NCI-H1048 (cell line): ENCODE data around the gene INMT.

ENCODE experiments used
- DNase-seq: peaks from one replicate; lab custom pipeline; 2025; lab: John Stamatoyannopoulos, UW

INMT gene

DNA sequence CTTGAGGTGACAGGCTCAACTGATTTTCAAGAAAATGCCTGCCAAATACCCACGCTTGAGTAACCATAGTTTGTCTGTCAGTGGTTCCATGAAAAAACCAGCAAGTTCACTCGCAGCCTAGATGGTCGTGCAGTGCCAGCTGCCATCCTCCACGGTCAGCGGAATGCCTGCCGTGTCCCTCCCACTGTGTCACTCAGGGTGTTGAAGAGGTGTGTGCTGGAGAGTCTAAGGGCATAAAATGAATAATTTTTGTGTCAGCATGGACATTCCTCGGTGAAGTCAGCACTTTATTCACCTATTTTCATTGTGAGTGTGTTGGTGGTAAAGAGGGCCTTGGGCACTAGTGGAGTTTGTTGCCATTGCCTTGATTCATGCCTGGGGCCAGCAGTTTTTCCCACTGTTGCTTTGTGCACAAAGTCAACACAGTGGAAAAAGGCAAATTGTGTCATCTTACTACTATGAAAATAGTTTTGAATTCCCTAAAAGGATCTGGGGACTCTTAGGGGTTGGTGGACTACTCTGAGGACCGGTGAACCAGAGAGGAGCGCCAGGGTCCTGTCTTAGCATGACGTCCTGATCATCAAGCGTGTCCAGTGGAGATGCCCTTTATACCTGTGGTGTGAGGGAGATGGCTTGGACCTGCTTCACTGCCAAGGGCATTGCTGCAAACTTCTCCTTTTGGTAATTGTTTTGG is 36.9 kb downstream of the INMT start:
- DNase-seq, result no peak

DNA sequence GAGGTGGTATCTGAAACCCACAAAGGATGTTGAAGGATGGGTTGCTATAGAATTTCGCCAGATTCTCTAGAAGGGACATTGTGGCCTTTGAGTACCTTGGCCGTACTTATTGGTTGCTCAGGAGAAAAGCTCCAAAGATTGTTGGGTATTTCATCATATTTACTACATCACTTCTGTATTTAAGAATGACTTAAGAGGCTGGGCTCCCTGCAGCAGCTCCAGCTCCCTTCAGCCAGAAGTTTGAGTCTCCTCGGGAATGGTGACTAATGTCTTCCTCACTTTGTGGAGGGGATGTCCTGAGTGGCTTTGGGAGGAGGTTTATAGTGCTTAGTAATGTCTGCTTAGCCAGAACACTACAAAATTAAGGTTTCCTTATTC is 37.4 kb downstream of the INMT start:
- no peak for DNase-seq

DNA sequence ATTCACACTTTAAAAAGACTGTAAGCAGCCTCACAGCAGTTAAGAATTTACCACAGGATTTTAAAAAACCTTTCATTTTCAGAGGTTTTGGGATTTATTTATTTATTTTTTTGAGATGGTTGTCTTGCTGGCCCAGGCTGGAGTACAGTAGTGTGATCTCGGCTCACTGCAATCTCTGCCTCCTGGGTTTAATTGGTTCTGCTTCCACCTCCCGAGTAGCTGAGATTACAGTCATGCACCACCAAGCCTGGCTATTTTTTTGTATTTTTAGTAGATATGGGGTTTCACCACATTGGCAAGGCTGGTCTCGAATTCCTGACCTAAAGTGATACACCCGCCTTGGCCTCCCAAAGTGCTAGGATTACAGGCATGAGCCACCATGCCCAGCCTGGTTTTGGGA is 38.4 kb downstream of the INMT start:
- no peak for DNase-seq

DNA sequence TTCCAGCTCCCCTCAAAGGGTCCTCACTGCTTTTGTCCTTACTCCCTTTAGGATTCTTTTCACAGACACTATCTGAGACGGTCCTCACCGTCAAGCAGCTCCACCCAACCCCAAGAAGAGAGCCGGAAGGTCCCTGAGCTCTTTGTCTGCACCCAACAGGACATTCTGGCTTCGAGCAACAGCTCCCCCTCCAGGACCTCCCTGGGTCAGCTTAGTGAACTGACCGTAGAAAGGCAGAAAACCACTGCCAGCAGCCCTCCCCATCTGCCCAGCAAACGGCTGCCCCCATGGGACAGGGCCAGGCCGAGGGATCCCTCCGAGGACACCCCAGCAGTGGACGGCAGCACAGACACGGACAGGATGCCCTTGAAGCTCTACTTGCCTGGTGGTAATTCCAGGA is 39.2 kb downstream of the INMT start:
- no peak for DNase-seq

DNA sequence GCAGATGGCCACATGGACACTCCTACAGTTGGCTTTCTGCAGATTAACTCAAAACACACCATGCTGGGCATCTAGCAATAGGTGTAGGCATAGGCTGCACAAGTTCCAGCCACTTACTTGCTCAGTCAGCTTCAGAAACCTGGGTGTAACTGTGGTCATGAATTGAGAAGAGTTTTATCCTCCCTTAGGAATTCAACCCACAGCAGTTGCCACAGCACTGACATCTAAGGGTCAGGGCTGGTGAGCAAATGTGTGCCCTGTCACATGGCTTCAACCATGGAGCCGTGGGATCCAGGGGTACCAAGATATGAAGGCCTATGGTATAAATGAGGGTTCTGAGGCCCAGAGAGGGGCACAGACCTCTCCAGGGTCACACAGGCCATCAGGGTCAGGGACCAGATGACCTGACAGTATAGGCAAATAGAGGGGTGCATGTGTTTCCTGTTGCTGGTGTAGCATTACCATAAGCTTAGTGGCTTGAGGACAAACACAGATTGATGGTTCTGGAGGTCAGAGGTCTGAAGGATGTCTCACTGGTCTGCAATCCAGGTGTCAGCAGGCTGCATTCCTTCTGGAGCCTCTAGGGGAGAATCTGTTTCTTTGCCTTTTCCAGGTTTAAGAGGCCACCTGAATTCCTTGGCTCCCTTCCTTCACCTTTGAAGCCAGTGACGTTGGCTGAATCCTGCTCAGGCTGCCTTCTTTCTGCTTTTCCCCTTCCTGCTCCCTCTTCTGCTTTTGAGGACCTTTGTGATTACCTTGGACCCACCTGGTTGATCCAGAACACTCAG is 43.4 kb downstream of the INMT start:
- no peak for DNase-seq

DNA sequence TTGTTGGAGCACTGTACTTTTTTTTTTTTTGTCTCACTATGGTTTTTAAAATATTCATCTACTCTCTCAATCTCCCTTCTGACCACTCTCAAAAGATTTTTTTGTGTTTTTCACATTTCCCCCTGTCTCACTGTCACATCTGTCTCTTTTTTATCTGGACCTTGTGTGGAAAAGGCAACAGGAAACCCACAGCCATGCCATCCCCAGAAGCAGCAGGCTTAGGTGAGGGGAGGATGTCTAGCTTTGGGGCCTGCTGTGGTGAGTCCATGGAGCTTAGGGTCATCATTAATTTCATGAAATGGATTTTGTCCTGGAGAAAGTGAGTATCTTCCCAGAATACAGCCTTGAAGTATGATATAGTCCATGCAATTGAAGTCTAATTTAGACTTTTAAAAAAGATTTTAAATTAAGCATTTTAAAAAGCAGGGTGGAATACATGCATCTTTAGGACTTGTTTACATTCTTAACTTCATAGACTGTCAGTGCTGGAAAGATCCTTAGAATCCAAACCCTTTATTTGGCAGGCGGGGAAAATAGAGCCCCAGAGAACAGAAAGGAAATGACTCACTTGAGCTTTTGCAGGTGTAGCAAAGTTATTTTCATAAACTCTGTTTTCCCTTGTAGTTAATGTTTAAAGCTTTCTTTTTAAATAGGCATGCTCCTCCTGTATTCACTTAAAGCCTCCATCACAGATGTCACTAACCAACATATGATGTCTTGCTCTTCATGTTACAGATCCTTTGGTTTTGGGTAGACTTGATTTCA is 44.4 kb downstream of the INMT start:
- no peak for DNase-seq

DNA sequence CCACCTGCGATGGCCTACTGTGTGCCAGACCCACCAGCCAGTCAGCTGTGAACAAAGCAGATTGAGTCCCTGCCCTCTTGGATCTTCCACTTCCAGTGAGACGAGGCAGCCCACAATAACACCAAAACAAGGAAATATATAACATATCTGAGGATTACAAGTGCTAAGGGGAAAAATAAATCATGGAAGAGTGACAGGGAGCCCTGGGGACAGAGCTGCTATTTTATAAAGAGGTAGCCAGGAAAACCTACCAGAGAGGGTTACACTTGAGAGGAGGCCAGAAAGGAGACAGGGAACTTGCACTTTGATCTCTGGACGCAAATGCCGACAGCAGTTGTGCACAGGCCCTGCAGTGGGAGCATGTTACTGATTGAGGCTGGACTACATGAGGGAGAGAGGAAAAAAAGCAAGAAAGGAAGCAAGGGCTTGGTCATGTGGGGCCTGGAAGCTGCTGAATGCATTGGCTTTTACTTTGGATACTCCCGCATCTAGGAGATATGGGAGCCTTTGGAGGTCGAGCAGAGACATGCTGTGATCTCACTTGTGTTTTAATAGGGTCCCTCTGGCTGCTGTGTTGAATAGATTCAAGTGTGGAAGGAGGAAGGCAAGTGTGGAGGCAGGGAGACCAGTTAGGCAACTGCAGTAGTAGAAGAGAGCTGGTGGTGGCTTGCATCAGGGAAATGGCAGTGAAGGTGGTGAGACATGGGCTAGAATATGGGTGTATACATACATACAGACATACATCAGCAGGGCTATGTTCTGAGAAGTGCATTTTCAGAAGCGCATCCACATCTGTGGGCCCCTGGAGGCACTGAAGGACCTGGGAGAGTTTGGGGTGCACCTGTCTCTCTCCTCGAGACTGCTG is 45.5 kb downstream of the INMT start:
- no peak for DNase-seq

DNA sequence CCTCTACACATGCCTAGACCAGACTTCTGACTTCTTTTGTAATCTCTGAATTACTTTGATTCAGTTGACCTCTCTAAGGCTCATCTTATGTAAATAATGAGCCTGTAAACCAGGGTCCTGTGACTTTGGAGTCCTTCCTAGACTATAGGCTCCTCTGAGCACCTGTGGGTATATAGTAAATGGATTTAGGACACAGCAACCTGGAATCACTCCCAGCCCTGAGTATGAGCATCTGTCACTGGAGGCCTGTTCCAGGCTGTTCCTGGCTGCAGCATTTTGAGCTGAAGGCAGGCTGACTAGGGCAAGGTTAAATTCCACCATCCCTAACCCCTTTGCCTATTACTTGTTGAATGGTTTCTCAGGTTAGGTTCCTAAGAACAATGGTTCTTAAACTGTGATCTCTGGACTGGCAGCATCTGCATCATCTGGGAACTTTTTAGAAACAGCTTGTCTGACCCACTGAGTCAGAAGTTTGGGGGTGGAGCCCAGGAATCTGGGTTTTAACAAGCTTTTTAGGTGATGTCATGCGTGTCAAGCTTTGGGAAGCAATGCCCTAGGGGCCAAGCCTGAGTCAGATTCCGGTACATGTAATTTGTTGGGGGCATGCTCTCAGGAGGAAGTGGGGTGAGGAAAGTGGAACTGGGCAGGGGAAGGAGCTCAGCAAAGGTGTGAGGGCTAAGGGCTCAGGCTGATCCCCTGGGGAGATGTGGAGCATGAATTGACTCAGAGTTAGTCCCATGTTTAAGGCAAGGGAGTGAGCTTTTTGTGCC is 47.5 kb downstream of the INMT start:
- DNase-seq, result no peak

DNA sequence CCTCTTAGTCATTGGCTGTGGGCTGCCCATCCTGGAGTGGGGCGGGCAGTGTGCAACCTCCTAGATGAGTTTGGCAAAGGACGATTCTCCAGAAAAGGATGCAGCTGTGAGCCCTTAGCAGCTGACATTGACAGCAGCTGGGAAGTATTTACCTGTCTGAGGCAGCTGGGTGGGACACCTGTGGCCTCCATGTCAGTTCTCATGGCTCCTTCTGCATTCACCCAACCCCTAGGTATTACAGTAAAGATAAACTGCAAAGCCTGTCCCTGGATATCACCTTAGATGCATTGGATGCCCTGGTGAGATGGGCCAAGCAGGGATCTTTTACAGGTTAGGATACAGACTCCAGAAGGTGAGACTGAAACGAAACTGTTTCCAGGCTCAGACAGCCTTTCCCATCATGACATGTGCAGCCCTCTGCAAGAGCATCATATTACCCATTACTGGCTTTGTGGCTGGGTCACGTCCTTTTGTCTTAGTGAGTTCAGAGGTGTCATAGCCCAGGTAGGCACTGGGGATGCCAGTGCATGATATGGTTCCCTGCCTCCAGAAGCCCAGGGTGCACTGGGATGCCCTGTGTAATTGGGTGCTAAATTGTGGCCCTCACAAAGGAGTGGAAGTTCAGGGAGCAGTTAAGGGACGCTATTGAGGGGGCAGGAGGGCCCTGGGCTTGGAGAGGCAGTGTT is 48.2 kb downstream of the INMT start:
- DNase-seq, result no peak

DNA sequence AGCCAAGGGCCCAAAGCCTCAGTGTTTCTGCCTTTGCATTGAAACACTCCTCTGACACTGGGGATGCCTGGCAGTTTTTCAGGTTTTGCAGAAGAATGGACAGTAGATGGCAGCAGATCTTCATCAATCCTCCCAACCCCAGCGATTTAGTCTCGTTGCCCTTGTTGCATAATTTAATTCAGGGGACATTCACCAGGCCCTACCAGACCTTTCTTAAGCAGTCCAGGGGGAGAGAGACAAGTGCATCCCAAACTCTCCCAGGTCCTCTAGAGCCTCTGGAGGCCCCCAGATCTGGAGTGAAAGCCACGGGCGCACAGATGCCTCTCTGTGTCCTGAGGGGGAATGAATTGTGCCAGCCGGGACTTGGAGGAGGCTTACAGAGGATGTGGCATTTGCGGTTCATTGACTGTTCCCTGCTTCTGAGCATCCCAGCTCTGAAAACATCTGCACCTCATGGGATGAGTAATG is 48.9 kb downstream of the INMT start:
- DNase-seq, result peak; percentile 8

DNA sequence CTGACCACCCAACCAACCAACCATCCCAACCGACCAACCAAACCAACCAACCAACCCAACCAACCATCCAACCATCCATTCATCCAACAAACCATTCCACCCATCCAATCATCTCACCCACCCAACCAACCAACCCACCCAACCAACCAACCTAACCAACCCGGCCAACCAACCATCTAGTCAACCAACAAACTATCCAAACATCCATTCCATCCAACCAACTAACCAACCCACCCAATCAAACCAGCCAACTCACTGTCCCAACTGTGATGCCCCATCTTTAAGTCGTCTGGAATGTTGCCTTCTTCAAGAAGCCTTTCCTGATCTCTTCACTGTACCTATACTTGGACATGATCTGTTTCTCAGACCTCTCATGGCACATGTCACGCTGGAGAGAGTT is 50.9 kb downstream of the INMT start:
- no peak for DNase-seq

DNA sequence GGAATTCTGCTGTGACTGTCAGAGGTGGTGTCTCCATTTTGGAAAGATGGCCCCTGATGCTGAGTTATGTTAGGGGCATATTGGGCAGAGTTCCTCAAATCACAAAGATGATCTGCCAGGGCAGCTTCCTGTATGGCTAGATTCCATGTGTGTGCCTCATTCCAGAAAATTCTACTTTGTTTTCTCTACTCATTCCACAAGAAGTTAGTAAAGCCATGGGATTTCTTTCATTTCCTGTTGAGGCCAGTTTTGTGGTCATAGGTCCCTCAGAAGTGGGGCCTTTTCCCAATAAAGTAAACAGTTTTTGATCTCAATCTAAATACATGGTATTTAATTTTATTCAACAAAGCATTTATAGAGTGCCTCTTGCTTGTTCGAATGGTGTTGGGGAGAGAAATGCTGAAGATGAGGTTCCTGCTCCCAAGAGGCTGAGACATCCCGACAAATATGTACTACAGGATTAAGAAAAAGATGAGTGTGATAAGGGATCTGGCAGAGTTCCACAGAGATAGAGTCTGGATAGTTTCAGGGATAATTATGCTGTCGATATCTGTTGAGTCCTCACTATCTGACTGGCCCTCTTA is 52.2 kb downstream of the INMT start:
- no peak for DNase-seq

DNA sequence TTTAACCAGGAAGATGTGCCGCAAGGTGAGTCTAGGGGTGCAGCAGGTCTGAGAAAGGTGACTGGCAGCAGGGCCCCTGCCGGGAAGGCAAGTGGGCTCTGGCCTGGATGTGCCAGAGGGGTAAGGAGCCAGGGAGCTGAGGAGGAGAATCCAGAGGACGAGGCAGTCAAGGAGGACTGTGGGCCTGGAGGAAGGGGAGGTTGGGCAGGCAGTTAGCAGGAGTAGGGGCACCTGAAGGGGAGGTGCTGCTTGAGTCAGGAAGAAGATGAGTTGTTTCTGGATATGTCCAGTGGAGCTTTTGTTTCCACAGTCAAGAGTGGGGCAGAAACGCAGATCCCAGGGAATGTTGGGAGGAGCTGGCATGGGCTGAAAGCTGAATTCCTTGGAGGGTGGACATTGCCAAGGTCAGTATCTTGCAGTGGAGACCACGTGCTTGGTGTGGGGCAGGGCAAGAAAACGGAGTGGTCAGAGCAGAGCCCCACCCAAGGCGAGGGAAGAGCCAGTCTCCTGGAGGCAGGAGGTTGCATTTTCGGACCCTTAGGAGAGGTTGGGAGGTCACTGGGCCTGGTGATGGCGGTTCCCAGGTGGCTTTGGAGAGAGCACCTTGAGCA is 53.3 kb downstream of the INMT start:
- no peak for DNase-seq

DNA sequence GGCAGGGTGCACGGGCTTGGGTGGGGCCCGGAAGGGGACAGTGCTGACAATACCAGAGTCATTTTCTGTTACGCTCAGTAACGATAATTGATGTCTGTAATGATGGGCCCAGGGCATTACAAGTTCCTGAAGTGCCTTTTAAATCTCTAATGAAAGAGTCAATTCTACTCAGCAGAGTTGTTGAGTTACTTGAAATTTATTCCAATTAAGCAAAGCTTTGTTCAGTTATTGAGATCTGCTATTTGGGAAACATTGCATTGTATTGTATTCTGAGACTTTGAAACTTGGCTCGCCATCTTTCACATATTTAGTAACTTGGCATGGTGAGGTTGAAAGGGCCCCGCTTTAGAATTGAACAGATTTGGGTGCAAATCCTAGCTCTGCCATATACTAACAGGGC is 54.0 kb downstream of the INMT start:
- no peak for DNase-seq
